Adrenal gland (tissue), 12 donors: ENCODE data around the gene C13orf46. TPM values are rescaled to one million over a fixed set of nuclear protein-coding genes. Genes with fewer than 3 reads are reported as not detected.

ENCODE experiments used
- DNase-seq, 7 donors: peaks; one replicate each; pipeline ENCODE4 v3.0.0-alpha.2; 2019 to 2020
- H3K27ac ChIP-seq, 5 donors: fragments of 200-600 bp; sonication (generic) in 4 of 5; 1 replicate in 3 of 5; 2 replicates in 2 of 5; pipeline versions ENCODE4 v1.5.1 to v1.8.0; 2016 to 2020; ENCODE audit warnings: mild to moderate bottlenecking in 1 of 5
- H3K27me3 ChIP-seq: fragments of 200-600 bp; 2 replicates; pipeline ENCODE4 v1.8.0; 2021
- H3K36me3 ChIP-seq, 2 donors: fragments of 200-600 bp; replicated peaks in 1 of 2; 1 replicate in 1 of 2; 2 replicates in 1 of 2; pipeline versions ENCODE4 v1.5.1 to v1.8.0; 2018 to 2022
- H3K4me1 ChIP-seq, 2 donors: fragments of 200-600 bp; replicated peaks in 1 of 2; 1 replicate in 1 of 2; 2 replicates in 1 of 2; pipeline versions ENCODE4 v1.5.1 to v1.8.0; 2018 to 2021
- H3K4me3 ChIP-seq, 4 donors: fragments of 200-600 bp; sonication (generic) in 3 of 4; one replicate each; pipeline ENCODE4 v1.5.1; 2016 to 2018
- H3K9me3 ChIP-seq, 3 donors: fragments of 200-600 bp; sonication (generic) in 1 of 3; replicated peaks in 1 of 3; 1 replicate in 2 of 3; 2 replicates in 1 of 3; pipeline versions ENCODE4 v1.5.1 to v1.8.0; 2016 to 2021
- CTCF ChIP-seq, 6 experiments: fragments of 450-650 bp in 4 of 6; fragments of 200-600 bp in 2 of 6; sonication (generic) in 1 of 6; IDR thresholded peaks; 1 replicate in 5 of 6; 2 replicates in 1 of 6; pipeline versions ENCODE4 v1.5.1 to v1.8.0; 2016 to 2021; ENCODE audit warnings: antibody characterized with exemption in 6 of 6, mild to moderate bottlenecking in 2 of 6, moderate library complexity in 1 of 6
- POLR2A ChIP-seq, 2 donors: fragments of 450-650 bp; IDR thresholded peaks; one replicate each; pipeline ENCODE4 v1.6.1; 2017; ENCODE audit warnings: antibody characterized with exemption in 2 of 2, mild to moderate bottlenecking in 2 of 2, moderate library complexity in 1 of 2
- WGBS, 4 donors: extraction: QIAGEN DNeasy Blood & Tissue Kit in 2 of 4; methylation state at CpG; one replicate each; pipeline versions ENCODE4 v1.1.5 to v1.1.7; 2013 to 2017; 5-methylcytosine and 5-hydroxymethylcytosine counted together
- intact Hi-C, 2 donors: fragments of 100-400 bp; cut with DNase I; formaldehyde crosslinking; loops; one replicate each; pipeline versions ENCODE4 v1.14.1 to v1.15.0; 2022 to 2023
- polyA plus RNA-seq, 3 donors: library from polyadenylated mRNA; stranded (reverse); fragments of 200-250 nt in 2 of 3; fragments of 350-450 nt in 1 of 3; fragmentation: Illumina TruSeq in 1 of 3; extraction: RNeasy Lipid Tissue Mini Kit (QIAGEN cat#74804) in 1 of 3; gene quantifications; one replicate each; pipeline ENCODE4 v1.2.3, GENCODE V29; 2013 to 2014
- total RNA-seq, 9 donors: library from RNA; depleted of rRNA in 4 of 9; stranded (reverse); fragments of >200 nt in 4 of 9; fragments of 120-200 nt in 1 of 9; fragmentation: NEBNext Ultra II Directional in 1 of 9; extraction: Animal tissue kit (Norgen Biotek cat#: 25700) in 1 of 9; gene quantifications; one replicate each; pipeline versions ENCODE4 v1.1.0 to v1.2.4, GENCODE V29; 2013 to 2023
- donor health status: healthy with polysubstance abuse.
- donor health status: Bipolar disorder and iron deficiency.
- donor health status: DM: yes; HTN: yes; CAD: no.
- donor health status: DM: no; HTN: no; CAD: no.
- donor health status: DM: no; HTN: no; CAD: no.
- donor health status: DM: yes; HTN: yes; CAD: no.

C13orf46 gene
- total and polyA plus RNA-seq, 12 donors, result 0.06 to 0.88 (median 0.19) TPM; not detected in 3

GRCh38 chr13:113920606-113921286, 53.1 kb downstream of the C13orf46 start:
- Histone ChIP-seq H3K4me3 (no peak overlapping the region), H3K36me3 (no peaks in the 10 kb centered on the region), H3K27me3 (no peaks in the 10 kb centered on the region), H3K4me1 (no peaks in the 10 kb centered on the region), H3K9me3 (no peaks in the 10 kb centered on the region), H3K27ac (no peak overlapping the region)
- peak in 3 of 7 donors; percentile 13 to 31 (median 14) for DNase-seq
- WGBS, 4 donors, result 89 to 91% (median 90%) methylated on average over 13 of the region's 13 CpGs
- TF ChIP-seq CTCF (IDR thresholded peaks at IDR 0.05), result no peak
- intact Hi-C loops, result no loop called here

GRCh38 chr13:113919761-113920559, 53.9 kb downstream of the C13orf46 start:
- H3K27ac ChIP-seq, result no peak overlapping the region
- DNase-seq, result peak in 1 of 7 donors; percentile 15
- no peak for TF ChIP-seq CTCF (IDR thresholded peaks at IDR 0.05)
- no peak for TF ChIP-seq POLR2A (IDR thresholded peaks at IDR 0.05)

DNA sequence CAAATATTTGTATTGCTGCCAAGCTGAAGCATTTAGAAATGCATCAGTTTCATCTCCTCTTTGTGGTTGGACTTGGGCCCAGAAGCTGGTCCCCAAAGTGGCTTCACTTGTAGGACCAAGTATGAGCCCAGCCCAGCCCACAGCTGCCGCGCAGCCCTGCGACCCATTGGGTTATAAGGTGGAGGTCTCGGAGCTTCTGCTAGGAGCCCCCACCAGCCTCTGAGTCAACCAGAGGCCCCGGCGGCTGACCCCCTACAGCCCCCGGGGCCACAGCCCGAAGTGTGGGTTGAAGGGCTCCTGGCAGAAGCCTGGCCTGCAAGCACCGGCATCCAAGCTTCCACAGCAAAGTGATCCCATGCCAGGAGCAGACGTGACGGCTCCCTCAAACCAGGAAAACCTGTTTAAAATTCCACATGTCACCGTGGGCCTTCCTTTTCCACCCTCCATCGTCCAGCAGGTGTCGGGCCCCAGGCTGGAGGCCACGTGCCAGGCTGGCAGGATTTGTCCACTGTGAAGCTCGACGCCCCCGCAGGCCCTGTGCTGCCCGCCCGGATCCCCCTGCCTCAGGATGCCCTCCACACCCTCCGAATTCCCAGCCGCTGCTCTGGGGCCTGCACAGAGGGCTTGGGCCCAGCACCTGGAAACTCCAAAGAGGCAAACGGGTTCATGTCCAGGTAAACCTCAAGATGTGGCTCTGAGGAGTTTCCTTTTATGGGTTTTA, 54.7 kb downstream of the C13orf46 start:
- peak in 3 of 7 donors; percentile 7 to 28 (median 12) for DNase-seq

More at GRCh38 chr13:113919761-113920559, 53.9 kb downstream of the C13orf46 start:
- intact Hi-C loops, result no loop called here
- Histone ChIP-seq H3K4me1 (no peaks in the 10 kb centered on the region), H3K27me3 (no peaks in the 10 kb centered on the region), H3K9me3 (no peaks in the 10 kb centered on the region), H3K36me3 (no peaks in the 10 kb centered on the region), H3K4me3 (no peak overlapping the region)
- 78 to 89% (median 86%) methylated on average over 3 to 9 of the region's 9 CpGs for WGBS, 4 donors

More for the DNA sequence above, 54.7 kb downstream of the C13orf46 start:
- no peaks in the 10 kb centered on the region for H3K4me1 ChIP-seq
- intact Hi-C loops, result no loop called here
- WGBS, 4 donors, result 90 to 93% (median 92%) methylated on average over 10 to 23 of the region's 23 CpGs
- TF ChIP-seq CTCF (IDR thresholded peaks at IDR 0.05), result no peak
- no peak for TF ChIP-seq POLR2A (IDR thresholded peaks at IDR 0.05)
- H3K36me3 ChIP-seq, result no peaks in the 10 kb centered on the region
- no peaks in the 10 kb centered on the region for H3K9me3 ChIP-seq
- H3K27me3 ChIP-seq, result peaks cover 3% of the 10 kb centered on the region
- H3K4me3 ChIP-seq, result no peak overlapping the region
- no peak overlapping the region for H3K27ac ChIP-seq
